Ascending aorta (tissue), 2 donors: ENCODE measurements around the gene UBE2O. TPM values are rescaled to one million over a fixed set of nuclear protein-coding genes. Genes with fewer than 3 reads are reported as not detected.

Experiments
- DNase-seq, 2 donors: peaks; one replicate each; pipeline ENCODE4 v3.0.0-alpha.2; 2019; ENCODE audit warnings: low spot score in 2 of 2
- H3K27ac ChIP-seq, 2 donors: fragments of 200-600 bp; sonication (generic); one replicate each; pipeline ENCODE4 v1.5.1; 2016 to 2017; ENCODE audit warnings: mild to moderate bottlenecking in 1 of 2
- H3K27me3 ChIP-seq: fragments of 200-600 bp; sonication (generic); one replicate; pipeline ENCODE4 v1.5.1; 2017
- H3K36me3 ChIP-seq, 2 donors: fragments of 200-600 bp; sonication (generic); one replicate each; pipeline ENCODE4 v1.5.1; 2016
- H3K4me1 ChIP-seq, 2 donors: fragments of 200-600 bp; sonication (generic); one replicate each; pipeline ENCODE4 v1.5.1; 2016 to 2017; ENCODE audit warnings: mild to moderate bottlenecking in 1 of 2
- H3K4me3 ChIP-seq, 2 donors: fragments of 200-600 bp; sonication (generic); one replicate each; pipeline ENCODE4 v1.5.1; 2016 to 2017; ENCODE audit warnings: mild to moderate bottlenecking in 1 of 2
- H3K9me3 ChIP-seq, 2 donors: fragments of 200-600 bp; sonication (generic); one replicate each; pipeline ENCODE4 v1.5.1; 2016
- CTCF ChIP-seq, 3 experiments: fragments of 200-600 bp in 2 of 3; fragments of 450-650 bp in 1 of 3; sonication (generic) in 2 of 3; IDR thresholded peaks; one replicate each; pipeline ENCODE4 v1.5.1; 2016 to 2019; ENCODE audit warnings: antibody characterized with exemption in 3 of 3, mild to moderate bottlenecking in 1 of 3, moderate library complexity in 1 of 3
- intact Hi-C: fragments of 100-400 bp; cut with DNase I; formaldehyde crosslinking; loops from one replicate; pipeline ENCODE4 v1.15.1; 2023
- total RNA-seq: library from RNA; depleted of rRNA; stranded (reverse); fragments of >200 nt; gene quantifications from one replicate; pipeline ENCODE4 v1.1.0, GENCODE V29; 2016

The UBE2O gene
- total RNA-seq, 1 donor from 2014 or later: 19.6 TPM

DNA sequence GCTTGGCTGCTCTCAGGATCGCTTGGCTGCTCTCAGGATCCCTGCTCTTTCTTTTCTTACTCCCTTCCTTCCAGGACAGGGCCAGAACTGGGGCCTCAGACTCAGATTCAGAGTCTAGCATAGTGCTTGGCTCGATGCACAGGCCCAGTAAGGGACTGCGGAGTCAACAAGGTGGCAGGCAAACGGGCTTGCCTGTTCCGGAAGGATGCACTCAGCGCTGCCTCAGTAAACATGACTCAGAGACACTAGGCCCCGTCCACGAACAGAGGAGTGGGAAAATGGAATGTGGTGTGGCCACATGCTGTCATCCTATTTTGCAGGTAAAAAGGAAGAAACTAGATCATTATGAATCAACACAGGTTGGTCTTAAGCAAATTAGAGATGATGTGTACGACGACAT is 58.8 kb downstream of the UBE2O start:
- intact Hi-C loops: no loop called here
- no peak for DNase-seq
- peaks cover 56 to 73% of the 10 kb centered on the region in 2 donors for H3K36me3 ChIP-seq

DNA sequence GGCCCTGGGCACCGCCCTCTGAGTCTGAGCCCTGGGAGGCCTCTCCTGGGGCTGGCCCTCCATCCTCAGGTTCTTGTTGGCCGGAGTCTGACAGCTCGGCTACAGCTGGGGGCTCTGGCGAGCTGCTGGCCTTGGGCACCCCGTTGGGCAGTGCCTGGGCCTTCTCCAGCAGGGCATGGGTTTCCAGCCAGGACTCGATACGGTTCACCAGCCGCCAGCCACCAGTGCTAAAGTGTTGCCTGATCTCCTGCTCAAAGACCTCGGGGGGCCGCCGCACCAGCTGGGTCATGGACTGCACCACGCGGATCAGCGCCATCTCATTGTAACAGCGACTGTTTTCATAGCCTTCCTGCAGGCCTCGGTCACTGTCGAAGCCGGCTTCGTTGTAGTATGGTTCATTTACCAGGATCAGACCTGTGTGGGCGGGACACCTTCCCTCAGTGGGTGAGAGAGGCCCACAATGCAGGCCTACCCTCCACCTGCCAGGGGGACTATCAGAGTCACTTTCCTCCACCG is 61.7 kb downstream of the UBE2O start:
- DNase-seq: no peak
- intact Hi-C loops: no loop called here
- no peak for TF ChIP-seq CTCF (IDR thresholded peaks at IDR 0.05)
- Histone ChIP-seq H3K4me3 (no peak overlapping the region), H3K27me3 (no peaks in the 10 kb centered on the region), H3K27ac (no peak overlapping the region), H3K36me3 (peaks cover 36 to 53% of the 10 kb centered on the region in 2 donors), H3K4me1 (peaks cover 0 to under 1% of the 10 kb centered on the region in 2 donors), H3K9me3 (no peaks in the 10 kb centered on the region)

More for the DNA sequence above, 58.8 kb downstream of the UBE2O start:
- H3K4me3 ChIP-seq: no peak overlapping the region
- TF ChIP-seq CTCF (IDR thresholded peaks at IDR 0.05): no peak
- no peak overlapping the region for H3K27ac ChIP-seq
- no peaks in the 10 kb centered on the region for H3K9me3 ChIP-seq
- no peaks in the 10 kb centered on the region for H3K4me1 ChIP-seq
- H3K27me3 ChIP-seq: no peaks in the 10 kb centered on the region

DNA sequence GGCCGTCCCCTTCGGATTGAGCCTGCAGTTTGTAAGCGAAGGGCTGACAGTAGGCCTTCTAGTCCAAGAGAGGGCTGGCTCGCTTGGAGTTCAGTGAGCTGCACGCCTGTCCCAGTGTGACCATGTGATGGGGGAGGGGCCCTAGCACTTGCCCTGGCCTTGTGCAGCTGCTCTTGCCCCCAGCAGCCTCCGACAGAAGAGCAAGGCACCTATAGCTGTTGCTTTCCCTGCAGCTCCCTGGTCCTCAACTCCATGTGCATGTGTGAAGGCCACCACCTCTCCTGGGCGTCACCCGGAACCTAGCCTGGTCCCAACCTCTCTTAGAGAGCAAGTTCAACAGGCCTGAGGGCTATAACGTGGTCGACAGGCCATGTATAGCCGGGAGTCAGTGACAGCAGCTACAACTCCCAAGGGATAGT is 62.9 kb downstream of the UBE2O start:
- Histone ChIP-seq H3K4me1 (peaks cover 0 to 12% of the 10 kb centered on the region in 2 donors), H3K27me3 (no peaks in the 10 kb centered on the region), H3K27ac (no peak overlapping the region), H3K36me3 (peaks cover 27 to 40% of the 10 kb centered on the region in 2 donors), H3K4me3 (no peak overlapping the region), H3K9me3 (no peaks in the 10 kb centered on the region)
- TF ChIP-seq CTCF (IDR thresholded peaks at IDR 0.05): no peak
- intact Hi-C loops: no loop called here
- DNase-seq: no peak

DNA sequence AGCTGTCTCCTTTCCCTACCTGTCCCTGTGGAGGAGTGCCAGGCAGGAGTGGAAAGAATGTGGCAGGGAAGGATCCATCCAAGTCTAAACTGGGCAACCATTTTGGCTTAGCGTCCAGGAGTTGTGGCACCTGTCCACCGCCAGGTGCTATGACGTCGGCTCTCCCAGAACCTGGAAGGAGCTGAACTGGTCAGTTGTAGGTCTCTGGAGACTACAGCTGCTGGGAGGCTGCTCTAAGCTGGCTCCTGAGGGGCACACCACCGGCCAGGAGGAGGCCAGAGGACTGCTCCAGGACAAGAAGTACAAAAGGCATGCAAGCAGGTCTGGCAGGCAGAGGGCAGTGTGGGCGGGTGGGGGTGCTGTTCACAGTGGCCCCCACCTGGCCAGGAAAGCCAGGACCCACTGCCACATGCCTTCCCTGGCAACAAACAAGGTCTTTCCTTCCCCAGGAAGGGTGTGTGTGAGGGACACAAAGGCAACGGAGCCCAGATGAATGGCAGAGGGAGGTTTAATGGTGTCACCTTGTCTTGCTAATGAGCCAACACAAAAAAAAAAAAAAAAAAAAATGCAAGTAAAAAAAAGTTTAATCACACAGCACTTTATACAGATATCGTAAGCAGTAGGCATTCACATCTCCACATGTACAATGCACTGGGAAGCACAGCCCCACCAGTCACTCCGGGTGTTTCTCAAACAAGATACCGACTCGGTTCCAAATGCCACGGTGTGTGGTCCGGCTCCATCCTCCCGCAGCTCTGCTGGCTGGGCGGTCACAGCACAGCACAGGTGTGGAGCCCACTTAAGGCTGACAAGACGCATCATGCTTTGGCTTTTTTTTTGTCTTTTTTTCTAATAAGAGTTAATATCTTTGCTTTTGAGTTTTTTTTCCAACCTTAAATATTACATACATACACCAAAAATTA is 63.7 kb downstream of the UBE2O start:
- intact Hi-C loops: no loop called here
- Histone ChIP-seq H3K27me3 (no peaks in the 10 kb centered on the region), H3K9me3 (no peaks in the 10 kb centered on the region), H3K4me1 (peaks cover 3 to 16% of the 10 kb centered on the region in 2 donors), H3K36me3 (peaks cover 23 to 35% of the 10 kb centered on the region in 2 donors), H3K27ac (no peak overlapping the region), H3K4me3 (no peak overlapping the region)
- no peak for TF ChIP-seq CTCF (IDR thresholded peaks at IDR 0.05)
- no peak for DNase-seq

DNA sequence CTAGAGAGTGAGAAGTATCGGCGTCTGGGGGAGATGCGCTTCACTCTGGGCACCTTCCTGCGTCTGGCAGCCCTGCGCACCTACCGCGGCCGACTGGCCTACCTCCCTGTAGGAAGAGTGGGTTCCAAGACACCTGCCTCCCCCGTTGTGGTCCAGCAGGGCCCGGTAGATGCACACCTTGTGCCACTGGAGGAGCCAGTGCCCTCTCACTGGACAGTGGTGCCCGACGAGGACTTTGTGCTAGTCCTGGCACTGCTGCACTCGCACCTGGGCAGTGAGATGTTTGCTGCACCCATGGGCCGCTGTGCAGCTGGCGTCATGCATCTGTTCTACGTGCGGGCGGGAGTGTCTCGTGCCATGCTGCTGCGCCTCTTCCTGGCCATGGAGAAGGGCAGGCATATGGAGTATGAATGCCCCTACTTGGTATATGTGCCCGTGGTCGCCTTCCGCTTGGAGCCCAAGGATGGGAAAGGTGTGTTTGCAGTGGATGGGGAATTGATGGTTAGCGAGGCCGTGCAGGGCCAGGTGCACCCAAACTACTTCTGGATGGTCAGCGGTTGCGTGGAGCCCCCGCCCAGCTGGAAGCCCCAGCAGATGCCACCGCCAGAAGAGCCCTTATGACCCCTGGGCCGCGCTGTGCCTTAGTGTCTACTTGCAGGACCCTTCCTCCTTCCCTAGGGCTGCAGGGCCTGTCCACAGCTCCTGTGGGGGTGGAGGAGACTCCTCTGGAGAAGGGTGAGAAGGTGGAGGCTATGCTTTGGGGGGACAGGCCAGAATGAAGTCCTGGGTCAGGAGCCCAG is 65.8 kb downstream of the UBE2O start:
- no peaks in the 10 kb centered on the region for H3K27me3 ChIP-seq
- TF ChIP-seq CTCF (IDR thresholded peaks at IDR 0.05): no peak
- no peak overlapping the region for H3K4me3 ChIP-seq
- H3K9me3 ChIP-seq: no peaks in the 10 kb centered on the region
- intact Hi-C loops: no loop called here
- DNase-seq: no peak
- H3K27ac ChIP-seq: no peak overlapping the region
- H3K4me1 ChIP-seq: peaks cover 6 to 26% of the 10 kb centered on the region in 2 donors
- peaks cover 18 to 19% of the 10 kb centered on the region in 2 donors for H3K36me3 ChIP-seq
